Neural progenitor cell (in vitro differentiated cells): ENCODE data around the gene CDK5RAP2. TPM values are rescaled to one million over a fixed set of nuclear protein-coding genes. Genes with fewer than 3 reads are reported as not detected.

Experiments
- DNase-seq: peaks from one replicate; pipeline ENCODE4 v3.0.0-alpha.2; 2016; ENCODE audit warnings: low spot score
- H2AFZ ChIP-seq: fragments of 200-600 bp; sonication (generic); replicated peaks from 2 replicates; pipeline ENCODE4 v1.6.1; 2016; ENCODE audit warnings: antibody characterized with exemption
- H3F3A ChIP-seq: fragments of 200-600 bp; sonication (generic); 2 replicates; pipeline ENCODE4 v1.6.1; 2016; ENCODE audit warnings: antibody characterized with exemption, low read depth
- H3K27ac ChIP-seq: fragments of 200-600 bp; sonication (generic); 2 replicates; pipeline ENCODE4 v1.5.1; 2016; ENCODE audit warnings: mild to moderate bottlenecking
- H3K27me3 ChIP-seq: fragments of 200-600 bp; sonication (generic); 2 replicates; pipeline ENCODE4 v1.6.1; 2016; ENCODE audit warnings: mild to moderate bottlenecking, moderate library complexity
- H3K36me3 ChIP-seq: fragments of 200-600 bp; sonication (generic); 2 replicates; pipeline ENCODE4 v1.5.1; 2016
- H3K4me1 ChIP-seq: fragments of 200-600 bp; sonication (generic); 2 replicates; pipeline ENCODE4 v1.6.1; 2016; ENCODE audit warnings: mixed run types
- H3K4me2 ChIP-seq: fragments of 200-600 bp; sonication (generic); 2 replicates; pipeline ENCODE4 v1.6.1; 2016
- H3K4me3 ChIP-seq: fragments of 200-600 bp; sonication (generic); 2 replicates; pipeline ENCODE4 v1.5.1; 2016
- H3K79me2 ChIP-seq: fragments of 200-600 bp; sonication (generic); 2 replicates; pipeline ENCODE4 v1.6.1; 2016; ENCODE audit warnings: low read depth
- H3K9ac ChIP-seq: fragments of 200-600 bp; sonication (generic); 2 replicates; pipeline ENCODE4 v1.6.1; 2016
- H3K9me3 ChIP-seq: fragments of 200-600 bp; sonication (generic); 2 replicates; pipeline ENCODE4 v1.5.1; 2016; ENCODE audit warnings: low read depth
- H4K20me1 ChIP-seq: fragments of 200-600 bp; sonication (generic); 2 replicates; pipeline ENCODE4 v1.6.1; 2016; ENCODE audit warnings: low read depth
- H3K27ac Mint-ChIP-seq: 3 replicates; pipeline ENCODE4 v1.8.0; 2021; ENCODE audit warnings: mixed read lengths
- H3K27me3 Mint-ChIP-seq: 2 replicates; pipeline ENCODE4 v1.8.0; 2022; ENCODE audit warnings: low read depth, mild to moderate bottlenecking, inconsistent platforms, moderate library complexity, mixed read lengths; ENCODE audit not compliant: insufficient read depth
- H3K36me3 Mint-ChIP-seq: 3 replicates; pipeline ENCODE4 v1.8.0; 2021; ENCODE audit warnings: mixed read lengths
- H3K4me1 Mint-ChIP-seq: 3 replicates; pipeline ENCODE4 v1.8.0; 2021; ENCODE audit warnings: mixed read lengths
- H3K4me3 Mint-ChIP-seq: 3 replicates; pipeline ENCODE4 v1.8.0; 2021; ENCODE audit warnings: mild to moderate bottlenecking, moderate library complexity, mixed read lengths
- H3K9me3 Mint-ChIP-seq: 3 replicates; pipeline ENCODE4 v1.8.0; 2020; ENCODE audit warnings: mixed read lengths
- CTCF ChIP-seq: fragments of 200-600 bp; sonication (generic); IDR thresholded peaks from 2 replicates; pipeline ENCODE4 v1.5.1; 2017; ENCODE audit warnings: antibody characterized with exemption, mild to moderate bottlenecking
- EZH2 ChIP-seq: fragments of 200-600 bp; sonication (generic); IDR thresholded peaks from 2 replicates; pipeline ENCODE4 v1.6.1; 2017; ENCODE audit warnings: antibody characterized with exemption, mild to moderate bottlenecking, moderate library complexity
- EZH2phosphoT487 ChIP-seq: fragments of 200-600 bp; sonication (generic); IDR thresholded peaks from 2 replicates; pipeline ENCODE4 v1.6.1; 2017; ENCODE audit warnings: antibody characterized with exemption
- total RNA-seq: library from RNA; depleted of rRNA; stranded (reverse); fragments of >200 nt; gene quantifications from 2 replicates; pipeline ENCODE4 v1.2.3, GENCODE V29; 2015; ENCODE audit warnings: low replicate concordance

CDK5RAP2 gene
- total RNA-seq, 1 donor from 2014 or later: 62.5 TPM

DNA sequence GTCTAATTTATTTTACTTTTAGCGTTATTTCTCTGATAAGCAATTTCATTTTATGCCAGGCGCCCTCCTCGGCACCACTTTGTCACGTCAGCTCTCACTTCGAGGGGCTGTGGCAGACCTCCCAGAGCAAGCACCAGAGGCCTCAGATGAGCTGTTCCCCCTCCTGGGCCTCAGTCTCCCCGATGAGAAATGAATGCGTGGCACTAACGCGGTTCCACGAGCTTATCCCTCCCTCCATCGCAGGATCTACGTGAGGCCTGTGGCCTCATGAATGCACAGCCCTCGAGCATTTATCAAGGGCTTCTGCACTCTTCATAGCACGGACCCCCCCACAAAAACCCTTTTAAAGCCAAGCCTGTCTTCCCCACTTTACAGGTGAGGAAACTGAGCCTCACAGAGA, 205.2 kb downstream of the CDK5RAP2 start:
- H3K36me3 ChIP-seq: no peaks in the 10 kb centered on the region
- no peak overlapping the region for H3K4me3 ChIP-seq
- no peak overlapping the region for H2AFZ ChIP-seq
- no peak for TF ChIP-seq CTCF
- no peak for TF ChIP-seq EZH2phosphoT487
- TF ChIP-seq EZH2: no peak
- H3K27ac ChIP-seq: no peak overlapping the region
- no peaks in the 10 kb centered on the region for H3K27me3 ChIP-seq
- no peak overlapping the region for H3K9ac ChIP-seq
- H3F3A ChIP-seq: no peaks in the 10 kb centered on the region
- Mint-ChIP-seq H3K4me3 (no peak overlapping the region), H3K4me1 (no peaks in the 10 kb centered on the region), H3K27me3 (peaks cover 2% of the 10 kb centered on the region), H3K9me3 (peaks cover 14% of the 10 kb centered on the region), H3K27ac (no peak overlapping the region), H3K36me3 (peaks cover 12% of the 10 kb centered on the region)
- no peak overlapping the region for H3K4me2 ChIP-seq
- no peaks in the 10 kb centered on the region for H3K4me1 ChIP-seq
- no peak for DNase-seq
- H3K9me3 ChIP-seq: no peaks in the 10 kb centered on the region
- no peaks in the 10 kb centered on the region for H3K79me2 ChIP-seq
- no peaks in the 10 kb centered on the region for H4K20me1 ChIP-seq

GRCh38 chr9:120374239-120374638, 205.7 kb downstream of the CDK5RAP2 start:
- no peaks in the 10 kb centered on the region for H3K4me1 ChIP-seq
- no peak overlapping the region for H3K4me3 Mint-ChIP-seq
- no peaks in the 10 kb centered on the region for H3K27me3 ChIP-seq
- peaks cover 13% of the 10 kb centered on the region for H3K9me3 Mint-ChIP-seq
- no peaks in the 10 kb centered on the region for H3K36me3 ChIP-seq
- H3K4me2 ChIP-seq: no peak overlapping the region
- no peak overlapping the region for H3K27ac Mint-ChIP-seq
- no peak overlapping the region for H3K27ac ChIP-seq
- DNase-seq: no peak
- no peak overlapping the region for H3K4me3 ChIP-seq
- peaks cover 2% of the 10 kb centered on the region for H3K27me3 Mint-ChIP-seq
- no peaks in the 10 kb centered on the region for H3K4me1 Mint-ChIP-seq
- H3K79me2 ChIP-seq: no peaks in the 10 kb centered on the region
- no peak overlapping the region for H2AFZ ChIP-seq
- no peaks in the 10 kb centered on the region for H3F3A ChIP-seq
- no peaks in the 10 kb centered on the region for H3K9me3 ChIP-seq
- H4K20me1 ChIP-seq: no peaks in the 10 kb centered on the region
- TF ChIP-seq EZH2: no peak
- no peak for TF ChIP-seq CTCF
- TF ChIP-seq EZH2phosphoT487: no peak
- no peak overlapping the region for H3K9ac ChIP-seq
- H3K36me3 Mint-ChIP-seq: peaks cover 12% of the 10 kb centered on the region

GRCh38 chr9:120372040-120372439, 207.9 kb downstream of the CDK5RAP2 start:
- Mint-ChIP-seq H3K4me1 (no peaks in the 10 kb centered on the region), H3K4me3 (no peak overlapping the region), H3K36me3 (peaks cover 4% of the 10 kb centered on the region), H3K27me3 (peaks cover 2% of the 10 kb centered on the region), H3K9me3 (peaks cover 2% of the 10 kb centered on the region), H3K27ac (no peak overlapping the region)
- Histone ChIP-seq H2AFZ (no peak overlapping the region), H3K4me2 (no peak overlapping the region), H3F3A (no peaks in the 10 kb centered on the region), H3K27ac (no peak overlapping the region), H3K27me3 (no peaks in the 10 kb centered on the region), H3K4me3 (no peak overlapping the region), H3K9ac (no peak overlapping the region), H3K9me3 (no peaks in the 10 kb centered on the region), H3K4me1 (no peaks in the 10 kb centered on the region), H3K79me2 (no peaks in the 10 kb centered on the region), H4K20me1 (no peaks in the 10 kb centered on the region), H3K36me3 (no peaks in the 10 kb centered on the region)
- DNase-seq: no peak
- TF ChIP-seq EZH2 (no peak), CTCF (no peak), EZH2phosphoT487 (no peak)
